HG03469 (cell line): ENCODE measurements around the gene C8G.

Source experiments
- ATAC-seq: cut with Tn5 transposase; IDR thresholded peaks from one replicate; pipeline ENCODE4 v1.9.1; 2021; ENCODE audit warnings: mild to moderate bottlenecking, moderate library complexity, moderate number of reproducible peaks; ENCODE audit not compliant: unreplicated experiment

C8G gene

DNA sequence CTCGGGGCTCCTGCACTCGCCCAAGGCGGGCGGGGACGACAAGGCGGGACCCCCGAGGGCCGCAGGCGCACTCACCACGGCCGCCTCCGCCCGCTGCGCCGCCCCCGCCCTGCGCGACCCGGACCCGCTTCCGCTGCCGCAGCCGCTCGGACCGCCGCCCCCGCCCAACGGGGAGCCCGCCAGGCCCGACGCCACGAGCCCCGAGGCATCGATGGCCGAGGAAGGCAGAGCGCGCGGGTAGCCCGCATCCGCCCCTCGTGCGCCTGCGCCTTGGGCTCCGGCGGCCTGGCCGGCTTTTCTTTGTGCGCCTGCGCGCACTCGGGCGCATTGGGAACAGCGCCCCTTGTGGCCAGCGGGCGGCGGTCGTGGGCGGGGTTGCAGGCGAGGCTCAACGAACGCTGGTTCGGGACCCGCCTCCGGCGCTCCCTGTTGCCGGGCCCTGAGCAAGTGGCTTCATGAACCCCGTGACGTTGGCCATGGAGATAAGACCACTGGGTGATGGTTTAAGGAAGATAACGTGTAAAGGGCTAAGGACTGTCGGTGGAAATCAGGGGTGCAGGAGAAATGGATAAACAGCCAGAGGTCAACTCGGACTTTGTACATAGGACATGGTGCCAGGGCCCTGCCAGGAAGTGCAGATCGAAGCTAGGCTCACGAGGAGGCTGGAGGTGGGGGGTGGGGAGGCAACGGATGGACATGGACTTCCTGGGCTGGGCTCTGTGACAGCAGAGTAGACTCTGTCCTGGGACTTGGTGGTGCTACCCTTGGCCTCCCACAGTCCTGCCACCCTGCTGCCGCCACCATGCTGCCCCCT, at the start of gene C8G, which contains the start of gene FBXW5:
TSS of gene C8G (plus strand) at position 725 of the 814 bp plus-strand sequence. CDS start at position 803, 78 bp downstream.
TSS of gene FBXW5 (minus strand) at position 220 of the 814 bp plus-strand sequence. CDS start 655 bp downstream, outside the sequence.
- ATAC-seq, result peak; percentile 60

DNA sequence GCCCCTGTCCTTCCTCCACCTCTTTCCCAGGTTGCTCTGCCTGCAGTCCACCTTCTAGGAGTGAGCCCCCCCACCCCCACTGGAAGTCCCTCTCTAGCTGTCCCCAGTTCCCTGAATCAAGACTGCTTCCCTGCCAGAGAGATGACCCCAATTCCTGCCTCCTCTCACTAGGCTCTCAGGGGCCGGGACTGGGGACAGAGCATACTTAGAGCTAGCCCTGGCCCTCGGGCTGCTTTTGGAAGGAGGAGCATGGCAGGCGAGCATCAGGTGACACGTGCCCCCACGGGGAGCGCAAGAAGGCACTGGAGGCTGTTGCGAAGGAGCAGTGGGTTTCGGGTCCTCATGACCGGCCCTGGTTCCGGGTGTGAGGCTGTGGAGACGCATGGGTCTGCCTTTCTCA, 49.0 kb upstream of the C8G start:
- ATAC-seq, result no peak

DNA sequence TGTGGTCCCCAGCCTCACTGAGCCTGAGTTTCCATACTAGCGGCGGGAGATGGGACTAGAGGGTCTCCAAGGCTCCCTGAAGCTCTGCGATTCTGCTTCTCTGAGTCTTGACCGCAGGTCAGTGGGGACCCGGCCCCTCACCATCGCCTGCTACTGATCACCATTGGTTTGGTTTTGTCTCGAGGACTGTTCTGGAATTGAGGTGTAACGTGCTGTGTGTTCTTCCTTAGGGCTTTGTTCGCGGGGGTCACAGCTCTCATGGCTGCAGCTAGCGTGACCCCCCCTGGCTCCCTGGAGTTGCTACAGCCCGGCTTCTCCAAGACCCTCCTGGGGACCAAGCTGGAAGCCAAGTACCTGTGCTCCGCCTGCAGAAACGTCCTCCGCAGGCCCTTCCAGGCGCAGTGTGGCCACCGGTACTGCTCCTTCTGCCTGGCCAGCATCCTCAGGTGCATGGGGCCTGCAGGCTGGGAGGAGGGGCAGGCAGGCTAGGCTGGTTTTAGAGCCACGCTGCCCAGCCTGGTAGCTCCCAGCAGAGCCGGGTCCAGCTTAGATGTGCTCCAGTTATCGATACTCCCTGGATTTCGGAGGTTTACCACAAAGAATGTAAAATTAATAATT, 46.5 kb upstream of the C8G start:
- ATAC-seq, result no peak

DNA sequence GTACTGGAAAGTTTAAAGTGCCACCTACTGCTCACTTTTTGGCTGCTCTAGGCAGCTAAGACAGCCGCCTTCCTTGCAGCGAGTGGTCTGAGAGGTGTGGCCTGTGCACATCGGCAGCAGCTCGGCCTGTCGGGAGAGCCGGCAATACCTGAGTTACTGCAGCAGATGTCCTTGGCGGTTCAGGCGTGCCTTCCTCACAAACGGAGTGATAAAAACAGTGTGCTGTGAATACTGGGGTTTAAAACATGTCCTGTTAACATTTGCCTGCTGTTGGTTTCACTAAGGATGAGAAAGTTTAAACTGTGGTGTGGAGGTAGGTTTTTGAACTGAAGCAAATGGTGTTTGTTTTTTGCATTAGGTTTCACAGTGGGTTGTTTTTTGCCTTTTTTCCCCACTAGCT, 45.8 kb upstream of the C8G start:
- ATAC-seq, result no peak

DNA sequence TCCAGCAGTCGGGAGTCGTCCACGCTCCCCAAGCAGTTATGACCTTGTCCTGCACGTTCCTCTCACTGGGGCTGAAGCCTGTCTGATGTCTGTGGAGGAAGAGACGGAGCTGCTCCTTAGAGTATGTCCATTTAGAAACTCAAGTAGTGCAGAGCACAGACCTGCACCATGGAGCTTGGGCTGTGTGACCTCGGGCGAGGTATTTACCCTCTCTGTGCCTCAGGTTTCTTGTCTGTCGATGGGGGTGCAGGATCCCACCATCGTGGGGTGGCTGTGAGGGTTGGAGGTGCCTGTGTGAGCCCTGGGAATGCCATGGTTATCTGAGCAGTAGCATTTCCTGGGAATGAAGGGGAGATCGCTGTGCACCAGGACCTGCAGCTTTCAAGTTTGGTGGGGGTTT, 44.5 kb upstream of the C8G start:
- no peak for ATAC-seq

DNA sequence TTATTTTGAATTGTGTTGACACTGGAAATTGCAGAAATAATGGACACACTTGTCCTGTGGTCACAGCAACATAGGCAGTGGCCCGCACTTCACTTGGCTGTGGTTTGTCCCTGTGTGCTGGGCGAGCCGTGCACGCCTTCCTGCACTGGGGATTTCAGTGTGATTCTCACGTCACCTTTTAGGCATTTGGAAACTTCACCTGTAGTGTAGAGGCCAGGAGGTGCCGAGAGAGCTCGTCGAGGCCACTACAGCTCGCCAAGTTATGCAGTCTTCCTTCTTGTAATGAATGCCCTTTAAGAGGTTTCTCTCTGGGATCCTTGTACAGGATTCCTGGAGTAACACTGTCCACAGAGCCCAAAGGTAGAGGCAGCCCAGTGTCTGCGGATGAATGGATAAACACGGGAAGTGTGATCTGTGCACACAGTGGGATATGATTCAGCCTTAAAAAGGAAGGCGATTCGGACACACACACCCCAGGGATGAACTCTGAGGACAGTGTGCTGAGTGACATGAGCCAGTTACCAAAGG, 44.0 kb upstream of the C8G start:
- ATAC-seq, result no peak

DNA sequence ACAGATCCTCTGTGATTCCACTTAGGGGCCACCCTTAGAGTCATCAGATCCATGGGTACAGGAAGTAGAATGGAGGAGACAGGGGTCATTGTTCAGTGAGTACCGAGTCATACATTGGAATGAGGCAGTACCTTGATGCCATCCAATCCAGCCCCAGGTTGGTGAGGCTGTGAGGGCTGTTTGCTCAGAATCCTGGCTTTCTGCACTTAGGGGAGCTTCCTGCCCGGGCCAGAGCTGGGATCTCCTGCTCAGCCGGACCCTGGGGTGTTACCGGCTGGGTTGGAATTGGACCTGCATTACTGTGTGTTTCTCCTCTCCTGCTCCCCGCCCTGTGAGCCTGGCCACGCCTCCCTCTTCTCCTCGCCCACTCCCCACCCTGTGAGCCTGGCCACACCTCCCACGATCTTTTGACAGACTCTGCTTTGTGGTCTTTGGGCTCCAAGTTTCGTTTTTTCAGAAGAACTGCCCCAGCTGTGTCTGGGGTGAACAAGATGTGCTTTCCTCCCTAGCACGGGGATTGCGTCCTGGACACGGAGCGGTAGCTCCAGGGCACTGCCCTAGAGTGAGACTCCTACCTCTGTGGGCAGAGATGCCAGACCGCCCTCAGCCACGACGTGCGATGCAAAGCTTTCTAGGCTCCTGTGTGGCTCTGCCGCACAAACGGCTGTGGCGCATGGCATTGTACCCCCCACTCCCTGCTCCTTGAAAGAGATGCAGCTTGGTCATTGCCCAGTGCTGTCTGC, 43.4 kb upstream of the C8G start:
- peak; percentile 39 for ATAC-seq

DNA sequence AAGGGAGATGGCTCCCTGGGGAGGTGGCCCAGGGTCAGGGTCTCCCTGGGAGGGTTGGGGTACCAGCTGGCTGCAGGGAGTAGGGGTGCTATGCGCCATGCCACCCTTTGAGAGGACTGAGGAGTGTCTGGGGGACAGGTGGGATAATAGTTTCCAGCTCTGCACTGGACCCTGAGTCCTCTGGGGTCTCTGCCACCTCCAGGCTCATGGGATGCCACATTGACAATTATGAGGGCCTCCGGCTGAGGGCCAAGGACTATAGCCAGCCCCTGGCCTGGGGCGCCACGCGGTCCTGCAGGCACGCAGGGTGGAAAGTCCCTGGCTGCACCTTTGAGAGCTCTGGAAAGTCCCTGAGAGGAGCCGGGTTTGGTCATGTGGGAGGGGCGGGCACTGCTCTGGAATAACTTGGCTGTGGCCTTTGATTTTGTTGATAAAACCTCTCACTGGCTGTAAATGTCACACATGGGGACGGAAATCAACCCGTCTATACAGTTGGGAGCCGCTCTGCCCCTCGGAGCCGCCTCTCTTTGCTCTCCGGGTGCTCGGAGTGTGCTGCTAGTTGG, 42.7 kb upstream of the C8G start:
- peak; percentile 26 for ATAC-seq

DNA sequence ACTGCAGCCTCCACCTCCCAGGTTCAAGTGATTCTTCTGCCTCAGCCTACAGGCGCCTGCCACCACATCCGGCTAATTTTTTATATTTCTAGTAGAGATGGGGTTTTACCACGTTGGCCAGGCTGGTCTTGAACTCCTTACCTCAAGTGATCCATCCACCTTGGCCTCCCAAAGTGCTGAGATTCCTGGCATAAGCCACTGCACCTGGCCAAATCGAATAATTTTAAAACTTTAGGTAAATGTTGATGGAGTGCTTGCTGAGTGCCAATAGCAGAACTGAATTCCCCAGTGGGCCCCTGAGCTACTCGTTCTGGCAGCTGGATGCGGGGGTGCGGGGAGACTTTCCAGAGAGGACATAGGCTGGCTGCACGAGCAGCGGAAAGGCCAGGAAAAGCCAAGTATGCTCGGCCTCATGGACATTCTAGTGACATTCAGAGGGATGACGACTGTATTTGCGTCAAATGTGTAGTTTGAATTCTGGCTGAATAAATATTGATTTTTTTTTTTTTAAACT, 41.9 kb upstream of the C8G start:
- ATAC-seq, result no peak

DNA sequence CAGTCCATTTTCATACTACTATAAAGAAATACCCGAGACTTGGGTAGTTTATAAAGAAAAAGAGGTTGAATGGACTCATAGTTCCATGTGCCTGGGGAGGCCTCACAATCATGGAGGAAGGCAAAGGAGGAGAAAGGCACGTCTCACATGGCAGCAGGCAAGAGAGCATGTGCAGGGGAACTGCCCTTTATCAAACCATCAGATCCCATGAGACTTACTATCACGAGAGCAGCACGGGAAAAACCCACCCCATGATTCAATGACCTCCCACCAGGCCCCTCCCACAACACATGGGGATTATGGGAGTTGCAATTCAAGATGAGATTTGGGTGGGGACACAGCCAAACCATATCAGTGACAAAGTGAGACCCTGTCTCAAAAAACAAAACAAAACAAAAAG, 38.8 kb upstream of the C8G start:
- ATAC-seq, result no peak

DNA sequence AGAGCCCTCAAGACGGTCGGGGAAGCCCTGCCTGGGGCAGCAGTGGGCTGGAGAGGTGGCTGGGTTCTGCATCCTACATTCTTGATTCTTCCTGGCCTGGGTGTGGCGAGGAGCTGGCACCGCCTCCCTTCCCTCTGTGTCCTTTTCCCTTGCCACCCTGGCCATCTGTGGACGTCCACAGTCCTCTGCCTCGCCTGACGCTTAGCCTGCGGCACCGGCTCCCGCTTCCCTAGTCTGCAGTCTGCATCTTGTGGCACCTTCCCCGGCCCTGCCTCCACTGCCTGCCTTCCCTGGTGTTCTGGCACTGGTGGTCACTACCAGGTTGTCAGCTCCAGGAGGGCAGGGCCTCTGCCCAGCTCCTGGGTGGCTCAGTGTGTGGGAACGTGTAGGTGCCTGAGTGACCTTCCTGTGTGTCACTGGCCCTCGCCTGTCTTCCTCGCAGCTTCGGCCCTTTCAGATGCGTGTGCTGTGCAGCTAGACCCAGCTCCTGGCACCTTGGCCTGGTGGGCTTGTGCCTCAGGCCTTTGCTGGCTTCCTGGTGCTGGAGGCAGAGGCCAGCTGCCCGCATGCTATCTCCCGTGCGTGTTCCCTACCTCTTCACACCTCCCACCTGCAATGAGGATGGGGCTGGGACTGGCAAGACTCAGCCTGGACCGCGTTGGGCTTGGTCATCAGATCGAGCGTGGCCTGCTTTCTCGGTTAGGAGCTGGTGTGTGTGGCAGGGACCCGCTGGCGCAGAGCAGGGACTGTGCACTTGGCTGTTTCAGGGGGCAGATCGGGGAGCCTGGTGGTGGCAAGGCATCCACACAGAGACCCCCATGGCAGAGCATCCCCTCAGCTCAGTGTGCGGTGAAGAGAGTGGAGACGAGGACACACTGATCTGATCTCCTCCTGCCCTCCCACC, 37.8 kb upstream of the C8G start:
- ATAC-seq, result no peak

DNA sequence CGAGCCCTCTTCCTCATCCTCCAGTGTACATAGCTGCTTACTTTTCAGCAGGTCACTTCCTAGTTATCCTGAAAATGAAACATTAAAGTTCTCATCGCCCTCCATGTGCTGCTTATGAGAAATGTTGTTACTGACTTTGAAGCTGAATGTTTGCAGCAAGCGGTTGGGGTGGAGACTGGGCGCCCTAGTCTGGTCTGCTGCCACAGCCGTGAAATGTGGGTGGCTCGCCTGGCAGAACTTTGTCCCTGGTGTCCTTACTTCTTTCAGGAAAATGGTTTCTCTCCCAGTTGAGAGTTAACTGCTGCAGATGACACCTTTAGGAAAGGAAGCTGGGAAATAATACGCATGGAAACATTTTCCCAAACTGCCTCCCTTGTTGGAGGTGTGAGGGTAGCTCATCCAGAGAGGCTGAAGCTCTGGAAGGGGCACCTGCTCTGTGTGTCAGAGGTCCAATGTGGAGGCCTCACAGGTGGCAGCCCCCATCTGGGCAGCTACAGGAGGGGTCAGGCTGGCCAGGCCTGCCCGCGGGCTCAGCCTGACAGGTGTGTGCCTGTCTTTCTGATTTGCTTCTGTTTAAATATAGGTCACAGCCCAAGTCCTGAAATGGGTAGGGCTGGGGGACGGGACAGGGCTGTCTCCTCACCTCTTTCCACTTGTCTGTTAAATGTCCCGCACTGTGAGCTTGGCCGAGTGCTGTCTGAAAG, 34.7 kb upstream of the C8G start:
- ATAC-seq, result no peak

DNA sequence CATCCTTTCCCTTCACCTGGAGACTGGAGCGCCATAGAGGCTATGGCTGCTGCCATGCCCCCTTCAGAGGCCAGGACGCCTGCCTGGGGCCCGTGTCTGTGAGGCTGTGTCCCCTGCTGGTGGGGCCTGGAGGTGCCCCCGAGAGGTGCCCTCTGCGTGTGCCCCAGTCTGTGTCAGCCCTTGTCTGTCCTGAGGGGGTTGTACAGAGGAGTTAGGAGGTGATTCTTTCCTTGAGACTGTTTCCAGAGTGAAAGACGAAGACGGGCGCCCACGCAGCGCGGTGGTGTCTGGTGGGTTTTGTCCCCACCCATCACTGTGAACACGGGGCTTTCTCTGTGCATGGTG, 34.2 kb upstream of the C8G start:
- no peak for ATAC-seq

DNA sequence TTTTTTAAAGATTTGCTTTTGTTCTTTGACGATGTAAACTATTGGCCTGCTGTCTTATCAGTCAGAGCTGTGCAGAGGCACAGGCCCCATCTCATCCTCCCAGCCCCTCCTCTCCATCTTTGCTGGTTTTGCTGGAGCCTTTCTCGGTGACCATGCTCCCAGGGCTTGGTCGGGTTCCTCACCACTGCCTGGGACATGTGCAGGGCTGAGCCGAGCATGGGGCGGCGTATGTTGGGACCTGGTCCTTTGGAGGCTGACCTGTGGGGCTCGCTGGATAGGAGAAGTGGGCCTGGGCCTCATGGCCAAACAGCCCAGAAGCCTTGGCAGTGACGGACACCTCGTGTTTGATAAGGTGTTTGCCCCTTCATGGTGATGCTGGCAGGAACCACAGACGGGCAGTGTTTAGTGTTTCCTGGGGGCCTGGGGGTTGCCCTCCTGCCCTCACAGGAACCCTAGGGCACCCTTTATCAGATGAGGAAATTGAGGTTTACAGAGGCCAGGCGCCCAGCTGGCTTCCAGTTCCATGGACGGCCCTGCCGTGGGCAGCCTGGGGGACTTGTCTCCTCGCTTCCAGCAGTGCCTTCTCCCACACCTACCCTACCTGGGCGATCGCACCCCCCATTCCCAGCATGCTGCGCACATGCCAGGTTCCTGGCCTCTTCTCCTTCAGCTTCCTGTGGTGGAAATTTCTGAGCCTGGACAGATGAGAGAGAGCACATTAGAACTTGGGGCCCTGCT, 31.2 kb upstream of the C8G start:
- no peak for ATAC-seq

DNA sequence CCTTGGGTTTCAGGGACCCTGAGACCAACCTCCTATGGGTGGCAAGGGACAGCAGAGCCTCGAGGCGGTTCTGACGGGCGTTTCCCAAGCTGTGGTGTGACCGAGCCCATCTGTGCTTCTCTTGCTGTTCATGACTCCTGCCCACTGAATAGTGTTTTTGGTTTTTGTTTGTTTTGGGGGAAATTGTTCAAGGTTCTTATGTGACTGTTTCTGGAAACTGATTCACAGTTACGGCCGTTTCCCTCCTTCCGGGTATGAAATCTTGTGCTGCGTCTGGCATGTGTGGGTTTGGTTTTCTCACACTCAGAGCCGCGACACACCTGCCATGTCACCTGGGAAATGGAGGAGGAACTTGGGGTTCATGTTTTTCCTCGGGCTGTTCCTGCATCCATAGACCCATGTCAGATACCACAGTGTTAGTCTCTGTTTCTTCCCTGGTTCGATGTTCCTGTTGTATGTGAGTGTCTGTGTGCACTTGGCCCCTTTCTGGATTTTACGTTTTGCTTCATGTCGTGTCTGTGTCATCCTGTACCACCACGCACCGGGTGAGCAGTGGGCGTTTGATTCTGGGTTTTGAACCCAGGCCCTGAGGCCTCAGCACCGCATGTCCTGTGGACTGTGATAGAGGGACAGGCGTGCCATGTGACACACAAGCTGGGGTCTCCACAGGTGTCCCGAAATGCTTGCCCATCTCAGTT, 29.3 kb upstream of the C8G start:
- no peak for ATAC-seq

DNA sequence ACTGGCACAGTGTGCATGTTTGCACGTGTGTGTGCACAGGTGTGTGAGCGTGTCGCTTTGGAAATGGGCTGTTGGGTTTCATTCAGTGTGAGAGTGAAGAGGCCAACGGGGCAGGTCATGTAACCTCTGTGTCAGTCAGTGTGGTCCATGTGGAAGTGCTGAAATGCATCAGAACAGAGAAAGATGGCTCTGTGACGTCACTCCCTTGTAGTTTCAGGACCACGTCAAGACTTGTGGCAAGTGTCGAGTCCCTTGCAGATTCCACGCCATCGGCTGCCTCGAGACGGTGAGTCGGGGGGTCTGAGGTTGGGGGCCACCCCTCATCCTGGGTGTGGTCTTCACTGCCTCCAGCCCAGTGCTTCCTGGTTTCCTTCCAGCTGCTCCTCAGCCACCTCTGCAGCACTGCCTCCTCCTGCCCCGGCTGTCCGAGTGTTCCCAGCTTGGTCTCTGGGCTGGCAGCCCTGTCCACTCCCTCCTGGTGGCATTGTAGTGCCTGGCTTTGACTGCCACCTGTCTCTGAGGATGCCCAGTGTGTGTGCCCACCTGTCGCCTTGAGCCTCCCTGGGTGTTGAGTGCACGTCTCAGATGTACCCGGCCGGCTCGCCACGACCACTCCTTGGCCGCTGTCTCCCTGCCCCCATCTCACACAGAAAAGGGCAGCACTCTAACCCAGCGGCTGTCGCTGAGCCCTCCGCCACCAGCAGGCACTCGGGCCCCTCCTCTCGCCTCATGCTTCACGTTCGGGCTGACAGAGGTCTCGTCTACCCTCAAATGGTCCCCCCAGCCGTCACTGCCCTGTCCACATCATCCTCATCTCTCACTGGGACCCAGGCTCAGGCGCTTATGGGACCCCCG, 28.5 kb upstream of the C8G start:
- ATAC-seq, result no peak

DNA sequence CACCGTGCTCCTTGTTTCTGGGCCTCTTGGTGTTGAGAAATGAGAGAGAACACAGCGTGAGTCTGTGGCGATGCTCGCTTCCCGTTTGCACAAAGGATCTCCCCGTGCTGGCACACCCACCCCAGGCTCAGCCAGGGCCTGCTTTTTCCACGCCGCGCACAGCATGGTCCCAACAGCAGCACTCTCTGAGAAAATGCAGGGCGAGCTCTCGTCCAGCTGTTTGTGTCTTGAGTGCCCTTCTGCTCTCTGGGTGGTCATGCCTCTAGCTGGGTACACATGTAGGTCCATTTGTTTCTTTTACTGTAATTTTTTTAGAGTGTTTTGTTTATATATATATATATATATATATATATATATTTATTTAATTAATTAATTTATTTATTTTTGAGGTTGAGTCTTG, 27.1 kb upstream of the C8G start:
- ATAC-seq, result no peak
